Measurements from ENCODE around the gene HTR4.

HTR4 gene

GRCh38 chr5:148660346-148660660, 6.0 kb upstream of the HTR4 start:
- DNase-seq: no peak

DNA sequence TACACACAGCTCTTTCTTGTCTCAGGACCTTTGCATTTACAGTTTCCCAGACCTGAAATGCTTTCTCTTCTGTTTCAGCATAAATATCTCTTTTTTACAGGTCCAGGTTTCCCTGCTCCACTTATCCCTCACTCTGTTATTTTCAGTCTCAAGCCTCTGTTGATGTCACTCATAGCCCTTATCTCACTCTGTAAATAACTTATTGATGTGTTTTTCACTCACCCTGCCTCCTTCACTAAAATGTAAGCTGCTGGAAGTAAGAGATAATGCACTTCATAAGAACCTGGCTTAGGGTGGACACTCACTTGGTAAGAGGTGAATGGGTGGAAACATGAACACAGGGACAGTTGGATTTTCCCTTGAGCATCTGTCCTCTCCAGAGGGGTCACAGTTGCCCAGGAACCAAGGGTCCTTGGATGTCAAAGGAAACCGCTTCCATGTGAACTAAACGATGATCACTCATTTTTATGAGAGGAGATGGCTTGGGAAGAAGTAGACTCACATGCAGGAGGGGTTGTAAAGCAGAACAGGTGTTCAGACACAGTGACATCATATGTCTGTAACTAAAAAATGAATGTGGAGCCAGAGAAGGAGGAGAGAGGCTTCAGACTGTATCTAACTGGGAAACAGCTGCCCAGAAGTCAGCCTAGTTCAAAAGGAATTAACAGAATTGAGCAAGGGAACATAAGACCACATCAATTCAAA, 5.5 kb upstream of the HTR4 start:
- DNase-seq: no peak

GRCh38 chr5:148653291-148653835, 964 bp downstream of the HTR4 start:
- DNase-seq: no peak

DNA sequence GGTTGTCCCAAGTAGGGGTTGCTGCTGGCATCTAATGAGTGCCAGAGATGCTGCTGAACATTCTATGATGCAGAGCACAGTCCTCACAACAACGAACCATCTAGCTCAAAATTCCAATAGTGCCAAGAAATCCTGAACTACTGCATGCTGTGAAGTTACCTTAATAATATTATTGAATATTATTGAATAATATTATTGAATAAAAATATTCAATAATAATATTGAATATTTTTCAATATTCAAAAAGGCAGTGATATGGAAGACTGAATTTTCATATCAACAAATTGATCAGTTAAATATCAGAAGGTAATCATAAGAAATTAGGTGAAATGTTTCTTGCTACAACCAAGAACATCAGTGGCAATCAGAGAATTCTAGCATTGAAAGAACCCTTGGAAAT, 2.8 kb downstream of the HTR4 start:
- DNase-seq: no peak

DNA sequence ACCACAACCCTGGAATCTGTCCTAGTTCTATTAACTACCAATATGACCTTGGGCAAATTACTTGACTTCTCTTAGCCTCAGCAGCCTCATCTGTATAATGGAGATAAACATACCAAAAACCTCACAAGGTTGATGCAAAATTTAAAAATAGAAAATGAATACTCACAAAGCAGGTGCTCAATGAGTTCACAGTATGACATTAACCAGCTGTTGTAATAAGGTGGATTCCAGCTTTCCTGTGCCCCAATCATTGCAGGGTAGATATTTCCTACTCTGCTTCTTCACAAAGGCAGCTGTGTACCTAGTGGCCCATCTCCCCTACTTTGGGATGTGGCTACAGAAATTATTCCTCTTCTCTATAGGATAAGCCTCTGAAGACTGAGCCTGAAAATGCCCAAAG, 8.8 kb downstream of the HTR4 start:
- no peak for DNase-seq

- no peak for DNase-seq
Measured at GRCh38 chr5:148641735-148642134, 12.6 kb downstream of the HTR4 start.

DNA sequence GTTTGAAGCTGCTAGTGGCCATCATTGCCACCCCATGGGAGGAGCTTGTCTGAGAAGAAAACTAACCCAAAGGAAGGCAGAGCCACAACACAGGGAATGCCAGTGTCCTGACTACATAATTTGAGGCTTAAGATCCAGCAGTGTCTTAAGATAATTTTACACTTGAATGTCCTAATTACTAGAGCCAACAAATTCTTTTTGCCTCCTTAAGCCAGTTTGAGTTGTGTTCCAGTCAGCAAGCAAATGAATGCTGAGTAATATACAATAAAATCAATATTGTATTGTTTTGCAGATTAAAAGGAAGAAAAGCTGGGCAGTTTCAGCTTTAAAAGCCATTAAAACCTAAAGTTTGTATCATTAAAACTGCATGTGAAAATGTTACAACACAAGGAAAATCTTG, 13.9 kb downstream of the HTR4 start:
- no peak for DNase-seq

GRCh38 chr5:148639081-148639480, 15.2 kb downstream of the HTR4 start:
- DNase-seq: no peak

- DNase-seq: no peak
Measured at GRCh38 chr5:148636353-148636752, 18.0 kb downstream of the HTR4 start.

GRCh38 chr5:148635321-148636083, 18.8 kb downstream of the HTR4 start:
- no peak for DNase-seq

DNA sequence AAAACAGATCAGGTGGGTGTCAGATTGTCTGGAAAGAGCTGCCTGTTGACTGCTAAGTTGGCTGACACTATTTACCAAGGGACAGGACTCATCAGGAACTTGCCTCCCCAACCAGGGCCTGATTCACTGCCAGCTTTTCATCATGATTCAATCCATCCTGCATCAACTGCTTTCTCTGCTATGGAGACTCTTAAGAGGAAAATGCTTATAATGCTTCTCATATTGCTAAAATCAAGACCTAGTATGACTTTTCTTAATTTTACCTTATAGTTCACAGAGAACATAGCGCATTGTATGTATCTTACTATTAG, 21.3 kb downstream of the HTR4 start:
- DNase-seq: no peak

DNA sequence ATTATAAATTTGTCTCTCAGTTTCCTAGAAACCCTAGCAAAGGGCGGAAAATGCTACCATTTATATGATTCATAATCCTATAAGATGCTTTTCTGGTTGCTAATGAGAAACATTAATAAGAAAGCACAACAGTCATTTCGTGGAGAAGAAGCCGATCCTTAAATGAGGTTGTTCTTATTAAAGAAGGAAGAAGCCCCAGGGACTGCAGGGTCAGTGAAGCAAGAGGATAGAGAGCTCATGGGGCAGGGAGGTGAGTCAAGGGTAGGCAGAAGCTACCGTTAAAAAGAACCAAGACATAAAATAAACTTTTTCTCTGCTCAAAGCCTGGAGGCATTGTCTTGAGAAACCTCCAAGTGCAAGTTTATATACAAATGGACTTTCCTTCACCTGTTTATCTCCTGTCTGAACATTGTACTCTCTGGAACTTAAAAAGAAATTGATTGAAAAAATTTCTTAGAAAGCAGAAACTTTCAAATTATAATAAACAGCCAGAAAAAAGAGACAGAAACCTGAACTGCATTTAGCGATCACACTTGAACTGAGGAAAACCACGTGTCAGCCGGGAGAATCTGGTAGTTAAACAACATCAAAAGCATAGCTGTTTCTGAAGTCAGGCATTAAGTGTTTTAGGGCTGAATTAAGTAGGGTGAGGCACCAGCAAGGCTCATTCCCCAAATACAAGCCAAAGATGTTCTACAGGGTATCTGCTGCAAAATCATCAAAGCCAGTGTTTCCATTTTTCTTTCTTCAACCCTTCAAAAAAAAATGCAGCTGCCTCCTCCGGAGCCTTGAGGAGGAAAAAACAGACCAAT, 21.9 kb downstream of the HTR4 start:
- DNase-seq: no peak

GRCh38 chr5:148626986-148627385, 27.3 kb downstream of the HTR4 start:
- no peak for DNase-seq

DNA sequence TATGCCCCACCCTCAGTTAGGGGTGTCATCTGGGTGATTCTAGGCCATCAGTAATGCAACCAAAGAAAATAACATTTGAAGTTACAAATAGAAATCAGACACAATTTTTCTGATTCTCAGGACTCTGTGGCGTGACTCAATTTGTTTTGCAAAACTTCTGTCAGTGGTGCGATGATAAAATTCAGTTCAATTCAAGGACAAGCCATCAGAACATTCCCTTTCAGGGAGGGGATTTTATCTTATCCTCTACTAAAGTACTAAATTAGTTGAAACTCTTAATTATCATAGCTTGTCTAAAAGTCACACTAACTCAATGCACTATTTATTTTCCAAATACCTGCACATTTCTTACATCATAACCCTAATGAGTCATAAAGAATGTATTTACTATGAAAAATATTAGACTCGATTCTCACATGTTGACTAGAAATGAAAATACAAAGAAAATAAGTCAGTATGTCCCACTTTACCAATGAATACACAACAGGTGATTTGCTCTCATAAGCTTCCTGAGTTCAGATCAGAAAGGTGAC, 28.2 kb downstream of the HTR4 start:
- no peak for DNase-seq

DNA sequence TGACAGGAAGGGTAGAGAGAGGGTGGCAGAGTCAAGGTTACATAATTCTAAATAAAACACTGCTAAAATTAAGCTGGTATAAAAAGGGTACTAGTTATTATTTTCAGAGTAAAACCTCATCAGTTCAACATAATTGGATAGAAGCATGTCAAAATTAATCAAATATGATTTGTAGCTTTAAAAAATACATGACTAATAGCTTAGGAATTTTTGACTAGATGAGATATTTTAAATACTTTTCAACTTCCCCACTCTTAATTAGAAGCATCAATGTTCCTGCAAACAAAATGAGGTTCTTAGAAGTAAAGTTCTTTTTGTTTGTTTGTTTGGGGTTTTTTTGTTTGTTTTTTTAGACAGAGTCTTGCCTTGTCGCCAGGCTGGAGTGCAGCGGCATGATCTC, 29.1 kb downstream of the HTR4 start:
- no peak for DNase-seq

GRCh38 chr5:148623741-148624140, 30.6 kb downstream of the HTR4 start:
- no peak for DNase-seq

DNA sequence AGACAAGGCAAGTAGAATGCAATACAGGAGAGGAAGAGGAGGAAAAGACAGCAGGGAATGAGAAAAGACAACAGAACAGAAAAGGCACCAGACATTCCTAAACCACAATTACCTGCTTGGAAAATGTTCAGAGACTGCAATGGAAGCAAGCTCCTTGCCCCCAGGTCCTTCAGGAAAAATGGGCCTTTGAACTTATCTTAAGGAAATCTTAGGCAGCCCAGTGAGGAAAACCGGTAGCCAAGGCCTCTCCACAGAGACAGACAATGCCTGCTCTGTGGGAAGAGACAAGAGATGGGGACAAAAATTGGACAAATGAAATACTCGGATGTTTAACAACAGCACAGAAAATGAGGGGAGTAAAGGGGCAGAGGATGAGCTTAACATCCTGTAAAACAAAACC, 31.2 kb downstream of the HTR4 start:
- DNase-seq: no peak

- no peak for DNase-seq
Measured at GRCh38 chr5:148620696-148621095, 33.6 kb downstream of the HTR4 start.

DNA sequence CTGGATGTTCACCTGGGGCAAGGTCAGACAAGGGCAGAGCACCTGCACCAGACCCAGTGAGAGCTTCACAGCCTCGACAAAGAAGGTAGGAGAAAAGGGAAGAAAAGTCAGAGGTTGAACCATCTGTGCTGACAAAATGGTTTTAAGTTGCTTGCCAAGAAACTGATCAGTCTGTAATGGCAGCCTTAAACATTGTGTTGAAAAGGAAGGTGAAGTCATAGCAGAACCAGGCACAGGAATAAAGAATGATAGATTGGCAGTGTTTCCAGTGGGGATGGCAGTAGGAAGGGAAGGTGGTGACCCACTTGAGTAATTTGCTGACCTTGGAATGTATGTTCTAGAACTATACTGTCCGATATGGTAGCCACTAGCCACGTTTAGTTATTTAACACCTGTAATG, 34.2 kb downstream of the HTR4 start:
- DNase-seq: no peak

GRCh38 chr5:148619484-148619883, 34.8 kb downstream of the HTR4 start:
- DNase-seq: no peak

GRCh38 chr5:148615644-148616275, 38.6 kb downstream of the HTR4 start:
- DNase-seq: no peak

DNA sequence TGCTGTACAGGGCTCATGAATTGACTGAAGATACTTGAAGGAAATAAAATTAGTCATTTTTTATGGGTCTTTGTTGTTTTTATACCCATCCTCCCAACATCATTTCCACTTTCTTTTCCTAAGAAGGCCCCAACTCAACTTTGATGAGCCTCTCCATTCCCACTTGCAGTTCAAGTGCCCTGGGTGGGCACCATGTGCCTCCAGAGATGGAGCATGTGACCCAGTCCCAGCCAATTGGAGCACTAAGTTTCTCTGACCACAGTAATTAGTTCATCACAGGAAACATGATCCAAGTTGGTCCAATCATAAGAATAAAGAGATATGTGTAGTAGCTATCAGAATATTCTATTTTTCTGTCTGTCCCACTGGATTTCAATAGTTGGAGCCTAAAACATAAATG, 46.9 kb downstream of the HTR4 start:
- no peak for DNase-seq

- DNase-seq: no peak
Measured at GRCh38 chr5:148606296-148606695, 48.0 kb downstream of the HTR4 start.
